ENCODE results near the gene UGGT1.

UGGT1 gene

GRCh38 chr2:128057334-128057733 lies 33.7 kb upstream of the UGGT1 start:
- POLR2A ChIA-PET, result no interaction called here

DNA sequence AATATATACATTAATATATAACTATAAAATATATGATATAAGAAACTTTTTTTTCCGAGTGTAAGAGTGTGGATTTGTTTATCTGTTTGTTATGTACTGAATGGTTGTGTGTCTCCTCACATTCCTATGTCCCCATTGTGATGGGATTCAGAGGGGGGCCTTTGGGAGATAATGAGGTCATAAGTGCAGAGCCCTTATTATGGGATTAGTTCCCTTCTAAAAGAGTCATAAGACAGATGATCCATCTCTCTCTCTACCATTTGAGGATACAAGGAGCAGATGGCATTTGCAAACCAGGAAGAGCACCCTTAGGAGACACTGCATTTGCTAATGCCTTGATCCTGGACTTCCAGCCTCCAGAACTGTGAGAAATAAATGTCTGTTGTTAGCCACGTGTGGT lies 32.9 kb upstream of the UGGT1 start:
- ChIA-PET CTCF (interaction anchor here (0.6 kb wide), 1 partner anchor 244 kb away, joined by 3 read pairs; no protein-coding TSS in a partner anchor), POLR2A (no interaction called here)
- no peak for DNase-seq (ENCODE audit: low read depth, low spot score)
- H3K4me3 ChIP-seq (ENCODE audit: low read depth, low read length), result no peak overlapping the region
- no peak for TF ChIP-seq CTCF (IDR thresholded peaks at IDR 0.05; ENCODE audit: insufficient read depth, low read length, missing control alignments)

More at GRCh38 chr2:128057334-128057733, 33.7 kb upstream of the UGGT1 start:
- TF ChIP-seq CTCF (IDR thresholded peaks at IDR 0.05; ENCODE audit: insufficient read depth, low read length, missing control alignments), result no peak
- H3K4me3 ChIP-seq (ENCODE audit: low read depth, low read length), result no peak overlapping the region
- CTCF ChIA-PET, result interaction anchor here (0.6 kb wide), 1 partner anchor 245 kb away, joined by 3 read pairs; no protein-coding TSS in a partner anchor
- no peak for DNase-seq (ENCODE audit: low read depth, low spot score)

- ChIA-PET POLR2A (interaction anchor here (1.3 kb wide), 1 partner anchor 28 kb away, joined by 3 read pairs; the partner anchor contains the start of gene UGGT1), CTCF (interaction anchor here (1.4 to 3.2 kb wide), 6 partner anchors 11 to 1861 kb away, joined by 5 to 22 read pairs (median 12); partner anchors contain the start of gene SAP130)
- no peak for TF ChIP-seq CTCF (IDR thresholded peaks at IDR 0.05; ENCODE audit: insufficient read depth, low read length, missing control alignments)
- no peak for DNase-seq (ENCODE audit: low read depth, low spot score)
- no peak overlapping the region for H3K4me3 ChIP-seq (ENCODE audit: low read depth, low read length)
These were observed 28.4 kb upstream of the UGGT1 start for GRCh38 chr2:128062571-128062970.

- CTCF ChIA-PET, result interaction anchor here (0.8 to 3.2 kb wide), 17 partner anchors 9 to 1860 kb away, joined by 3 to 22 read pairs (median 5); partner anchors contain the start of genes SAP130 and UGGT1
- POLR2A ChIA-PET, result no interaction called here
- no peak for DNase-seq (ENCODE audit: low read depth, low spot score)
- no peak for TF ChIP-seq CTCF (IDR thresholded peaks at IDR 0.05; ENCODE audit: insufficient read depth, low read length, missing control alignments)
- H3K4me3 ChIP-seq (ENCODE audit: low read depth, low read length), result no peak overlapping the region
These were observed 26.6 kb upstream of the UGGT1 start for GRCh38 chr2:128064353-128064752.

GRCh38 chr2:128069769-128070168 lies 21.2 kb upstream of the UGGT1 start:
- ChIA-PET CTCF (no interaction called here), POLR2A (no interaction called here)
- DNase-seq (ENCODE audit: low read depth, low spot score), result no peak

GRCh38 chr2:128073278-128073677 lies 17.7 kb upstream of the UGGT1 start:
- no peak overlapping the region for H3K4me3 ChIP-seq (ENCODE audit: low read depth, low read length)
- DNase-seq (ENCODE audit: low read depth, low spot score), result no peak
- POLR2A ChIA-PET, result interaction anchor here (1.1 kb wide), 1 partner anchor 18 kb away, joined by 3 read pairs; the partner anchor contains the start of gene UGGT1
- CTCF ChIA-PET, result interaction anchor here (3.9 kb wide), 1 partner anchor 10 kb away, joined by 22 read pairs; no protein-coding TSS in a partner anchor
- TF ChIP-seq CTCF (IDR thresholded peaks at IDR 0.05; ENCODE audit: insufficient read depth, low read length, missing control alignments), result no peak

More at GRCh38 chr2:128069769-128070168, 21.2 kb upstream of the UGGT1 start:
- no peak overlapping the region for H3K4me3 ChIP-seq (ENCODE audit: low read depth, low read length)
- no peak for TF ChIP-seq CTCF (IDR thresholded peaks at IDR 0.05; ENCODE audit: insufficient read depth, low read length, missing control alignments)

All from AG04449 (cell line).